ENCODE data around the gene MYLIP.
A peak's percentile ranks its signal among the peaks of the same experiment; 100 is the strongest.

The MYLIP gene

DNA sequence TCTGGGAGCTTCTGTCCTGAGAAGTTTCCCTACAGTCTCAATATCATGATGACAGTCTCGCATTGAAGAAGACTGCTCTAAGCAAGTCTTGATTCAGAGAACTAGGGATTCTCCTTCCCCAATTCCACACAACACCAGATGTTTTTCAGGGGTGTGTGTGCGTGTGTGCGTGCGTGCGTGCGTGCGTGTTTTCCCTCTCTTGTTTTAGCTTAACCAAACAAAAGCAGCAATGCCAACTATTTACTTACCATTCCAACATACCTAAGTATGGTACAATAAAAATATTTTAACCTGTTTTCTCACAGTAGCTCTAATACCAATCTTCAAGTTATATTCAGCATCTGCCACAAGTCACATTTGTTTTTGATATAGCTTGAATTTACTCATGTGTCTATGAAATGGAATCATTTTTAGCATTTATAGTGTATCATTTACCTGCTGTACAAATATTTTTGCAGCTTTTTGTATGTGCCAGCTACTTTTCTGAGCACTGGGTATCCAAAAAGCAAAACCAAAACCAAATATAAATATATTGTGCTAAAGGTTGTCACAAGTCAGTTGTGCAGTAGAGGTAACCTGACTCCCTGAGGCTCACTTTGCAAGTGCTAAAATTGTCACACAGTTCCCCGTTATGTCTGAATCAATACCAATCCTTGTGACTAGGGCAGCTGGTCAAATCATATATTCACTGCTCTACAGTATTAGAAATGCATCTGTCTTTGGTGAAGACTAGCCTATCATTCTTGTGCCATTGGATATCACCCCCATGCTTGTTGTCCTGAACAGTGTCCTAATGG lies 21.7 kb upstream of the MYLIP start:
- DNase-seq (ENCODE audit: low read depth), result no peak
- TF ChIP-seq, protein P1, sequence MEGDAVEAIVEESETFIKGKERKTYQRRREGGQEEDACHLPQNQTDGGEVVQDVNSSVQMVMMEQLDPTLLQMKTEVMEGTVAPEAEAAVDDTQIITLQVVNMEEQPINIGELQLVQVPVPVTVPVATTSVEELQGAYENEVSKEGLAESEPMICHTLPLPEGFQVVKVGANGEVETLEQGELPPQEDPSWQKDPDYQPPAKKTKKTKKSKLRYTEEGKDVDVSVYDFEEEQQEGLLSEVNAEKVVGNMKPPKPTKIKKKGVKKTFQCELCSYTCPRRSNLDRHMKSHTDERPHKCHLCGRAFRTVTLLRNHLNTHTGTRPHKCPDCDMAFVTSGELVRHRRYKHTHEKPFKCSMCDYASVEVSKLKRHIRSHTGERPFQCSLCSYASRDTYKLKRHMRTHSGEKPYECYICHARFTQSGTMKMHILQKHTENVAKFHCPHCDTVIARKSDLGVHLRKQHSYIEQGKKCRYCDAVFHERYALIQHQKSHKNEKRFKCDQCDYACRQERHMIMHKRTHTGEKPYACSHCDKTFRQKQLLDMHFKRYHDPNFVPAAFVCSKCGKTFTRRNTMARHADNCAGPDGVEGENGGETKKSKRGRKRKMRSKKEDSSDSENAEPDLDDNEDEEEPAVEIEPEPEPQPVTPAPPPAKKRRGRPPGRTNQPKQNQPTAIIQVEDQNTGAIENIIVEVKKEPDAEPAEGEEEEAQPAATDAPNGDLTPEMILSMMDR (IDR thresholded peaks at IDR 0.05; ENCODE audit: low read length, missing control alignments), result no peak
- no peak overlapping the region for H3K4me3 ChIP-seq (replicated peaks; ENCODE audit: low read depth, low read length)

DNA sequence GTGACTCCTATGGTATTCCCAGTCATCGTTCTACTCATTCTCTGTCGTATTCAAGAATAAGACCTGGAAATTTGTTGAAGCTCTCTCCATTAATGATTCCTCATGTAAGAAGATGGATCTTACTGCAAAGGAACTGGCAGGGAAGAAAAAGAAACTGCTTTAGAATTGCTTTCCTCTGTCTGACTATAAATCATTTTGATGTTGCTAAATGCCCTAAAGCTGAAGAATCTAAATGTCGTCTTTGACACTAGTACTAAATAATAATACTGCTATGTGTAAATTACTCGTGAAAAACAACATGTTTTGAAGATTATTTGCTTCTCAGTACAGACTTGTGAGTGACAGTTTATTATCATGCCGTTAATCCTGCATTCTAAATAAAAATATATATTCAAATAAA lies 20.5 kb upstream of the MYLIP start:
- no peak for DNase-seq (ENCODE audit: low read depth)
- TF ChIP-seq, protein P1 (IDR thresholded peaks at IDR 0.05; ENCODE audit: low read length, missing control alignments), result no peak
- no peak overlapping the region for H3K4me3 ChIP-seq (replicated peaks; ENCODE audit: low read depth, low read length)

DNA sequence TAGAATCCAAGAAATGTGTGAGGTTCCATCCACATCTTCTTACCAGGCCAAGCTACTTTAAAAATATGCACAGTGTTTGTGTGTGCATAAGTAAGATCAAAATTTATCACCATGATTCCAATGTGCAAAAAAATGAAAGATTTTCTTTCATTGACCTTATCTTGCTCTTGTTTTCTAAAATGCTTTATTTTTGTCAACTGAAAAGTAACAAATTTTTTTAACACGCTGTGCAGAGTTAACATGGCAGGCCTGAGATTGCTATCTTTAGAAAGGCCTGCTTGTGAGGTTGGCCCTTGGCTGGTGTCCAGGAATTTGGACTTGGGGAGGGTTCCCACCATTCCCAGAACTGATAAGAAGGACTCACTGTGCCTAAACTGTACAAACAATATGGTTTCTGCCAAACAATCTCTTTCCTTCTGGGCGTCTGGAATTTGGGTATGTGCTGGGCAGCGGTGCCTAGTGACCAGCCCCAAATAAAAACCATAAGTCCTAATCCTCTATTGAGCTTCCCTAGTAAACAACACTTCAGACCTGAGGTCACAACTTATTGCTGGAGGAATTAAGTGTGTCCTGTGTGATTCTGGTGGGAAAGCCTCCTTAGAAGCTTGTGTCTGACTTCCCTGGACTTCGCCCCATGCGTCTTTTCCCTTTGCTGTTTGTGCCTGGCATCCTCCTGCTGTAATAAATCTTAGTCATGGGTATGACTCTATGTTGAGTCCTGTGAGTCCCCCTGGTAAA lies 19.8 kb upstream of the MYLIP start:
- TF ChIP-seq, protein P1 (IDR thresholded peaks at IDR 0.05; ENCODE audit: low read length, missing control alignments), result no peak
- DNase-seq (ENCODE audit: low read depth), result peak; percentile 41

DNA sequence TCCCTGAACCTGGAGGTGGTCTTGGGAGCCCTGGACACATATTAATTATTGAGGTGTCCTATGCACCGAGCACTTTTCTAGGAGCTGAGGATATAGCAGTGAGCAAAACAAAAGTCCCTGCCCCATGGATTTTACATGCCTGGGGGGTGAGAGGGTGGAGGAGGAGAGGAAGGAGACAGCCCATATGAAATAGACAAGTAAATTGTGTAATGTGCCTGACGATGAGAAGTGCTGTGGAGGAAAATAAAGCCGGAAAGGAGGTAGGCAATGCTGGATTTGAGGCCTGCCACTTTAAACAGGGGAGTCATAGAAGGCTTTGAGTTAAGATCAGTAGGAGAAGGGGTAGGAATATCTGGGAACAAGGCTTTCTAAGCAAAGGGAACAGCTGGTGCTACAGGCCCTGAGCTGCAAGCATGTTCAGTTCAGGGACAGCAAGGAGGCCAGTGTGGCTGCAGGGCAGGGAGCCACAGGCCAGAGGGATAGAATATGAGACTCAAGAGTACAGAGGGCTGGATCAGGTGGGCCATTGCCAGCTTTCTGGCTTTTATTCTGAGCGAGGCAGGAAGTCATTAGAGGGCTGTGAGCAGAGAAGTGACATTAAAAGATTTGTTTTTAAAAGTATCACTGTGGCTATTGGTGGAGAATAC lies 19.1 kb upstream of the MYLIP start:
- TF ChIP-seq, protein P1 (IDR thresholded peaks at IDR 0.05; ENCODE audit: low read length, missing control alignments), result no peak
- no peak for DNase-seq (ENCODE audit: low read depth)

More for the DNA sequence above, 19.8 kb upstream of the MYLIP start:
- H3K4me3 ChIP-seq (replicated peaks; ENCODE audit: low read depth, low read length), result no peak overlapping the region

DNA sequence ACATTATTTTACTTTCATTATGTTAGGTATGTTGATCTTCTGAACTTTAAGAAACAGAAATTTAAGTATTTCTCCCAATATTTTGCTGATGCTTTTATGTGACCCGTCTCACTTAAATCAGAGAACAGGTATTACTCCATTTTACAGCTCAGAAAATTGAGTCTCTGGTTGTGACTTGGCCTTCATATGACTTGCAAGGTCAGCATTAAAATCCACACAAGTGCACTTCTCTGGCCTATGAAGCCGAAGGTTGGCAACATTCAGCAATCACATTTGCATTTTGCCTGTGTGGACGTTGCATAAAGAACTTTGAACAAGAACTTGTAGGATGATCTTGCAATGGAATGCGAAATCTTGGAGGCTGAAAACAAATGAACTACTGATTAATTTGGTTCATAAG lies 10.1 kb upstream of the MYLIP start:
- no peak for DNase-seq (ENCODE audit: low read depth)
- TF ChIP-seq, protein P1 (IDR thresholded peaks at IDR 0.05; ENCODE audit: low read length, missing control alignments), result no peak
- no peak overlapping the region for H3K4me3 ChIP-seq (replicated peaks; ENCODE audit: low read depth, low read length)

More for the DNA sequence above, 19.1 kb upstream of the MYLIP start:
- H3K4me3 ChIP-seq (replicated peaks; ENCODE audit: low read depth, low read length), result no peak overlapping the region

DNA sequence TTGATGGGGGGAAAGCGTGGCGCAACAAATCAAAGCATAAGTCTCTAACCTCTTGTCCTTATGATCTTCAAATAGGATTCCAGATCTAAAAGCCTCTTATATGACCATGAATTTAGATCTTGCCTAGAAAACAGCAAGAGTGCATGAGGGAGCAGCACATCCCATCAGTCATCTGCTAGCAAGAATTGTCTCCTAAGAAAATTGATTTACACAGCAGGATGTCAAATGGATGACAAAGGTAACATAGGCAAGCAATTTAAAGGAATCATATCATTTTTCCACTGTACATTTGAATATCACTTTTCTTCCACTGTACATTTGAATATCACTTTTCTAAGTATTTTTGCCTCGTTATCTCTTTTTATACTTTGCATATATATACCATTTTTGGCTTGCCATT lies 7.5 kb upstream of the MYLIP start:
- DNase-seq (ENCODE audit: low read depth), result no peak
- TF ChIP-seq, protein P1 (IDR thresholded peaks at IDR 0.05; ENCODE audit: low read length, missing control alignments), result no peak

More for the DNA sequence above, 7.5 kb upstream of the MYLIP start:
- H3K4me3 ChIP-seq (replicated peaks; ENCODE audit: low read depth, low read length), result no peak overlapping the region
